ENCODE measurements around the gene CDK7. TPM values are rescaled to one million over a fixed set of nuclear protein-coding genes. Genes with fewer than 3 reads are reported as not detected.

Gene CDK7
- total and polyA plus RNA-seq, 9 of the 15 experiments (the other 6 are each of a cell fraction or from before 2014, with no cell fraction given), result 41.7 to 143 (median 65.3) TPM

- peaks cover 6% of the 10 kb centered on the region; the same call in 1 of the 2 replicates for H3K9me3 ChIP-seq (replicated peaks; ENCODE audit: control insufficient read depth, insufficient read depth, low read depth, low read length)
- H3K4me1 ChIP-seq (replicated peaks in 1 of 2; ENCODE audit: control insufficient read depth in 2 of 2, insufficient read depth in 2 of 2, low read length in 2 of 2), result peaks cover 9 to 13% of the 10 kb centered on the region in 2 experiments; a peak in 3 of 5 replicates
- H3K36me3 ChIP-seq (ENCODE audit: control insufficient read depth, insufficient read depth, low read length), result peaks cover 25% of the 10 kb centered on the region; the same call in 1 of the 3 replicates
- ATAC-seq (peak; percentile 64), FAIRE-seq (peak; percentile 66), DNase-seq (ENCODE audit: extremely low read depth in 1 of 4, low spot score in 3 of 4) (peak in 2 of 4 experiments; percentile 24 to 51)
- H3K4me2 ChIP-seq (ENCODE audit: insufficient read depth, low read length), result peak overlapping the region; percentile 21; the same call in 1 of the 2 replicates
- POLR2A ChIA-PET, result interaction anchor here (0.7 to 1.8 kb wide), 4 partner anchors 12 to 41 kb away, joined by 3 to 8 read pairs (median 4); no protein-coding TSS in a partner anchor
- H3K4me3 ChIP-seq, result no peak overlapping the region
- H2AFZ ChIP-seq (ENCODE audit: low read depth, low read length), result no peak overlapping the region
- 4% methylated on average over 5 of the region's 5 CpGs for WGBS (ENCODE audit: insufficient coverage, low coverage, missing lambda C conversion rate)
- CTCF ChIA-PET (ENCODE audit: low intra/inter-chr PET ratio), result no interaction called here
- intact Hi-C loops (cut with micrococcal nuclease) (no loop called here), in situ Hi-C loops (cut with MboI) (no loop called here)
- no peaks in the 10 kb centered on the region for H4K20me1 ChIP-seq (replicated peaks; ENCODE audit: control insufficient read depth, insufficient read depth, low read length)
- no peaks in the 10 kb centered on the region for H3K9me1 ChIP-seq (ENCODE audit: control insufficient read depth, insufficient read depth, low read length)
- H3K9ac ChIP-seq (ENCODE audit: insufficient read depth in 1 of 2, low read depth in 2 of 2, low read length in 2 of 2), result peak overlapping the region in 1 of 2 experiments; percentile 14; a peak in 1 of 4 replicates
- BruUV-seq (replicated peaks), result no TSS peak
- H3K27me3 ChIP-seq (ENCODE audit: control insufficient read depth in 2 of 2, insufficient read depth in 2 of 2, low read length in 2 of 2), result no peaks in the 10 kb centered on the region
- H3K79me2 ChIP-seq (ENCODE audit: control insufficient read depth, insufficient read depth, low read length), result no peaks in the 10 kb centered on the region
- no peak overlapping the region for H3K27ac ChIP-seq (ENCODE audit: extremely low read depth, low read depth, low read length)
- TF ChIP-seq ARID1B (IDR thresholded peaks at IDR 0.05), result peak; percentile 64
- peak; percentile 69 to 76; a peak in 3 of 4 replicates for TF ChIP-seq FOXK2 (conservative IDR thresholded peaks at IDR 0.05 in 1 of 2, IDR thresholded peaks at IDR 0.05 in 1 of 2; ENCODE audit: low read depth in 2 of 2)
- TF ChIP-seq ESRRA (IDR thresholded peaks at IDR 0.05; ENCODE audit: borderline replicate concordance, low read depth), result no peak
- peak in 1 of 2 experiments; percentile 93; a peak in 2 of 4 replicates for TF ChIP-seq FOXA3 (CRISPR knock-in tag; conservative IDR thresholded peaks at IDR 0.05 in 1 of 2, IDR thresholded peaks at IDR 0.05 in 1 of 2)
- TF ChIP-seq CBFA2T3 (IDR thresholded peaks at IDR 0.05), result peak; percentile 61
- TF ChIP-seq SPI1 (IDR thresholded peaks at IDR 0.05; ENCODE audit: borderline replicate concordance, low read depth, low read length), result peak; percentile 74; the same call in 1 of the 2 replicates
- TF ChIP-seq CBFA2T2 (conservative IDR thresholded peaks at IDR 0.05), result peak; percentile 13; the same call in 1 of the 2 replicates
- TF ChIP-seq SP2 (IDR thresholded peaks at IDR 0.05; ENCODE audit: extremely low read depth, low read depth, low read length, poor library complexity, severe bottlenecking), result no peak
- peak; percentile 82 for TF ChIP-seq CTBP1 (IDR thresholded peaks at IDR 0.05; ENCODE audit: borderline replicate concordance)
- TF ChIP-seq HDAC1 (IDR thresholded peaks at IDR 0.05), result peak in 1 of 2 experiments; percentile 41; a peak in 1 of 4 replicates
- no peak for TF ChIP-seq NFYB (IDR thresholded peaks at IDR 0.05; ENCODE audit: extremely low read depth, insufficient read length)
- TF ChIP-seq SMARCA4 (IDR thresholded peaks at IDR 0.05), result peak; percentile 67; the same call in 1 of the 2 replicates
- peak in 1 of 2 experiments; percentile 77; a peak in 1 of 4 replicates for TF ChIP-seq RCOR1 (IDR thresholded peaks at IDR 0.05; ENCODE audit: borderline replicate concordance in 1 of 2, low read depth in 2 of 2, low read length in 2 of 2)
- TF ChIP-seq MTF1 (CRISPR knock-in tag; IDR thresholded peaks at IDR 0.05; ENCODE audit: borderline replicate concordance), result no peak
- no peak for TF ChIP-seq KDM5B (IDR thresholded peaks at IDR 0.05; ENCODE audit: insufficient replicate concordance, low read depth, low read length)
- peak; percentile 31; the same call in 1 of the 2 replicates for TF ChIP-seq TEAD4 (IDR thresholded peaks at IDR 0.05; ENCODE audit: low read length)
- TF ChIP-seq TEAD4 (CRISPR knock-in tag; IDR thresholded peaks at IDR 0.05; ENCODE audit: borderline replicate concordance), result no peak
- TF ChIP-seq DPF2 (IDR thresholded peaks at IDR 0.05), result peak; percentile 68
- TF ChIP-seq KDM1A (IDR thresholded peaks at IDR 0.05), result 0 out of 4 replicates have a peak, but pooled peaks of 1 of the 2 experiments have one; percentile 15
- TF ChIP-seq SREBF2 (CRISPR knock-in tag; IDR thresholded peaks at IDR 0.05), result no peak
- no peak for TF ChIP-seq ETV5 (CRISPR knock-in tag; IDR thresholded peaks at IDR 0.05; ENCODE audit: low read depth)
- peak; percentile 45; the same call in 1 of the 2 replicates for TF ChIP-seq GATA2 (CRISPR knock-in tag; IDR thresholded peaks at IDR 0.05)
These were observed 77.9 kb downstream of the CDK7 start for GRCh38 chr5:69312459-69313160.

Measured in K562 (cell line).